Stomach smooth muscle (tissue), 2 donors: ENCODE data around the gene C11orf97.

Source experiments
- H3K27ac ChIP-seq: one replicate; pipeline ENCODE4 v1.7.0; 2013; ENCODE audit warnings: mild to moderate bottlenecking, low read length, inconsistent platforms
- H3K27me3 ChIP-seq, 2 donors: one replicate each; pipeline ENCODE4 v1.7.0; 2013; ENCODE audit warnings: low read length in 2 of 2; ENCODE audit not compliant: insufficient read depth in 2 of 2, control insufficient read depth in 1 of 2
- H3K36me3 ChIP-seq, 2 donors: one replicate each; pipeline ENCODE4 v1.7.0; 2013; ENCODE audit warnings: low read length in 2 of 2; ENCODE audit not compliant: control insufficient read depth in 2 of 2, insufficient read depth in 2 of 2
- H3K4me1 ChIP-seq: one replicate; pipeline ENCODE4 v1.7.0; 2013; ENCODE audit warnings: low read length; ENCODE audit not compliant: control insufficient read depth, insufficient read depth
- H3K4me3 ChIP-seq, 2 donors: one replicate each; pipeline ENCODE4 v1.7.0; 2013; ENCODE audit warnings: low read length in 2 of 2
- H3K9ac ChIP-seq, 2 donors: one replicate each; pipeline ENCODE4 v1.7.0; 2013; ENCODE audit warnings: low read length in 2 of 2, mild to moderate bottlenecking in 1 of 2
- H3K9me3 ChIP-seq, 2 donors: one replicate each; pipeline ENCODE4 v1.7.0; 2013; ENCODE audit warnings: low read length in 2 of 2; ENCODE audit not compliant: control insufficient read depth in 2 of 2
- donor health status: healthy.
- donor health status: Pancreatic carcinoma.

Gene C11orf97

GRCh38 chr11:94525546-94526324 is 13.5 kb downstream of the C11orf97 start:
- H3K27ac ChIP-seq = no peak overlapping the region
- no peaks in the 10 kb centered on the region for H3K27me3 ChIP-seq
- H3K4me3 ChIP-seq = no peak overlapping the region
- no peaks in the 10 kb centered on the region for H3K4me1 ChIP-seq
- no peaks in the 10 kb centered on the region for H3K36me3 ChIP-seq
- H3K9me3 ChIP-seq = no peaks in the 10 kb centered on the region
- H3K9ac ChIP-seq = no peak overlapping the region

- H3K9me3 ChIP-seq = no peaks in the 10 kb centered on the region
- no peak overlapping the region for H3K9ac ChIP-seq
- no peaks in the 10 kb centered on the region for H3K36me3 ChIP-seq
- no peak overlapping the region for H3K4me3 ChIP-seq
- no peak overlapping the region for H3K27ac ChIP-seq
- no peaks in the 10 kb centered on the region for H3K4me1 ChIP-seq
- H3K27me3 ChIP-seq = no peaks in the 10 kb centered on the region
These were observed 14.6 kb downstream of the C11orf97 start for GRCh38 chr11:94526645-94527438.

DNA sequence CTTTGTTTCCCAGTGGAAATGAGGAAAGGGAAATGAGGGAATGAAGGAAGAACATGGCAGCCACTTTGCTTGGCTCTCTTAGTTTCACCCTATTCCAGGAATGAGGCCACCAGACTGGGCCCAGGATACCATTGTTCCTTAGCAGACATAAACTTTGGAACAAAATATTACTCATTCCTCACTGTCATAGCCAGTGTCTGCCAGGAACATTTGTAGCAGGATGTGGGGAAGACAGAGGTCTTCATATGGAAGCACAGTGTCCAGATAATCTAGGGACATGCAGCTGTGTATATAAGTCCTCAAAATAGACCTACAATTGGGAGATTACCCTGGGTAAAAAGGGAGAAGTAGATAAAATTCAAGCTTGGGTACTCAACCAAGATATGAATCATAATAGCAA is 16.3 kb downstream of the C11orf97 start:
- Histone ChIP-seq H3K4me3 (no peak overlapping the region), H3K27ac (no peak overlapping the region), H3K4me1 (no peaks in the 10 kb centered on the region), H3K9me3 (no peaks in the 10 kb centered on the region), H3K9ac (no peak overlapping the region), H3K27me3 (no peaks in the 10 kb centered on the region), H3K36me3 (no peaks in the 10 kb centered on the region)

DNA sequence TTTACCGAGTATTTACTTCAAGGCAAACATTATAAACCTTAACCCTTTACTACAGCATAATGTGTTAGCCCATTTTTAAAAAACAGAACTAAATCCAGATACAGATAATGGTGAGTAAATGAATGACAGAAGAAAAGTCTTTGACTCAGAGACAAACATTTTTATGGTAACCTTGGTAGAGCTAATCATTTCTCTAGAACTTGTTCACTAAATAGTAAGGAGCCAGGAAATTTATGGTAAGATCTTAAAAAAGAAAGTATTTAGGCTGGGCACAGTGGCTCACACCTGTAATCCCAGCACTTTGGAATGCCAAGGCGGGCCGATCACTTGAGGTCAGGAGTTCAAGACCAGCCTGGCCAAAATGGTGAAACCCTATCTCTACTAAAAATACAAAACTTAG is 19.9 kb downstream of the C11orf97 start:
- Histone ChIP-seq H3K36me3 (no peaks in the 10 kb centered on the region), H3K4me1 (no peaks in the 10 kb centered on the region), H3K9me3 (no peaks in the 10 kb centered on the region), H3K9ac (no peak overlapping the region), H3K4me3 (no peak overlapping the region), H3K27ac (no peak overlapping the region), H3K27me3 (no peaks in the 10 kb centered on the region)

- no peak overlapping the region for H3K4me3 ChIP-seq
- no peaks in the 10 kb centered on the region for H3K36me3 ChIP-seq
- peaks cover 0 to 2% of the 10 kb centered on the region in 2 donors for H3K27me3 ChIP-seq
- no peaks in the 10 kb centered on the region for H3K9me3 ChIP-seq
- H3K4me1 ChIP-seq = no peaks in the 10 kb centered on the region
- no peak overlapping the region for H3K27ac ChIP-seq
- H3K9ac ChIP-seq = no peak overlapping the region
These were observed 20.9 kb downstream of the C11orf97 start for GRCh38 chr11:94533206-94533605.

- Histone ChIP-seq H3K36me3 (no peaks in the 10 kb centered on the region), H3K27me3 (peaks cover 0 to 2% of the 10 kb centered on the region in 2 donors), H3K4me3 (no peak overlapping the region), H3K27ac (no peak overlapping the region), H3K4me1 (no peaks in the 10 kb centered on the region), H3K9ac (no peak overlapping the region), H3K9me3 (no peaks in the 10 kb centered on the region)
These were observed 21.7 kb downstream of the C11orf97 start for GRCh38 chr11:94533696-94534630.

- Histone ChIP-seq H3K27ac (no peak overlapping the region), H3K9me3 (no peaks in the 10 kb centered on the region), H3K4me3 (no peak overlapping the region), H3K36me3 (no peaks in the 10 kb centered on the region), H3K27me3 (peaks cover 0 to 2% of the 10 kb centered on the region in 2 donors), H3K4me1 (no peaks in the 10 kb centered on the region), H3K9ac (no peak overlapping the region)
These were observed 24.1 kb downstream of the C11orf97 start for GRCh38 chr11:94536386-94536785.

DNA sequence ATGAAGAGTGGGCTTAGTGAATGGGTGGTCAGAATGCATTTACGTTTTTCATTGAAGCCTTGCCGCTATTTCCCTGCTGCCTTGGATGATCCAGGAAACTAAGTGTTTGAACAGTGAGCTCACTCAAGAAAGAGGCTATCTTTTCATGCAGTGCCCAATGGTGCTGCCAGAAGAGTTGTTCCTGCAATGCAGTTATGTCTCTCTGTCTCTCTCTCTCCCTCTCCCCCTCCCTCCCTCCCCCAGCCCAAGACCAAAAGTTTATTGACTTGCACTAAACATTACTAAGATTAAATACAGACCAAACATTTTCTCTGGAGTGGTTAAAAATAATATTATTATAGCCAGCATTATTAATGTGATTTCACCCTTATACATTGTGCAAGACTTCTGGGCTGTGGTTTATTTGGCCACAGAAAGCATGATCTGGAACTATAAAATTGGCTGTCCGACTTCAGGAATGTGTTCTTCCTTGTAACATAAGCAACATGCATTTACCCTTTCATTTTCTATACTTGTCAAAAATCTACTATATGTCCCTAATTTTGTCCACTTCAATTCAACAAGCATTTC is 24.9 kb downstream of the C11orf97 start:
- H3K36me3 ChIP-seq = no peaks in the 10 kb centered on the region
- H3K9ac ChIP-seq = no peak overlapping the region
- H3K27ac ChIP-seq = no peak overlapping the region
- no peaks in the 10 kb centered on the region for H3K4me1 ChIP-seq
- H3K9me3 ChIP-seq = no peaks in the 10 kb centered on the region
- H3K27me3 ChIP-seq = peaks cover 0 to 2% of the 10 kb centered on the region in 2 donors
- no peak overlapping the region for H3K4me3 ChIP-seq

GRCh38 chr11:94539420-94539819 is 27.2 kb downstream of the C11orf97 start:
- Histone ChIP-seq H3K27ac (no peak overlapping the region), H3K27me3 (peaks cover 0 to 2% of the 10 kb centered on the region in 2 donors), H3K9ac (no peak overlapping the region), H3K4me3 (no peak overlapping the region), H3K36me3 (no peaks in the 10 kb centered on the region), H3K4me1 (peaks cover 9% of the 10 kb centered on the region), H3K9me3 (no peaks in the 10 kb centered on the region)
